Measurements from ENCODE around the gene ZNF835.

Gene ZNF835

GRCh38 chr19:56623006-56623405 is 48.6 kb downstream of the ZNF835 start:
- Histone ChIP-seq H3K9me3 (ENCODE audit: control insufficient read depth in 2 of 2, low read length in 2 of 2) (peaks cover 0 to 9% of the 10 kb centered on the region in 2 donors), H3K9ac (ENCODE audit: low read length in 2 of 2) (no peak overlapping the region), H3K27me3 (ENCODE audit: control insufficient read depth in 1 of 2, insufficient read depth in 2 of 2, low read length in 2 of 2) (no peaks in the 10 kb centered on the region), H3K27ac (ENCODE audit: low read length) (no peak overlapping the region), H3K4me3 (ENCODE audit: low read length in 2 of 2) (no peak overlapping the region), H3K4me1 (ENCODE audit: control insufficient read depth, insufficient read depth, low read length) (no peaks in the 10 kb centered on the region), H3K36me3 (ENCODE audit: control insufficient read depth in 2 of 2, insufficient read depth in 2 of 2, low read length in 2 of 2) (peaks cover 28 to 36% of the 10 kb centered on the region in 2 donors)

- H3K4me3 ChIP-seq (ENCODE audit: low read length in 2 of 2), result no peak overlapping the region
- no peak overlapping the region for H3K9ac ChIP-seq (ENCODE audit: low read length in 2 of 2)
- no peaks in the 10 kb centered on the region for H3K27me3 ChIP-seq (ENCODE audit: control insufficient read depth in 1 of 2, insufficient read depth in 2 of 2, low read length in 2 of 2)
- H3K4me1 ChIP-seq (ENCODE audit: control insufficient read depth, insufficient read depth, low read length), result no peaks in the 10 kb centered on the region
- peaks cover 4 to 9% of the 10 kb centered on the region in 2 donors for H3K9me3 ChIP-seq (ENCODE audit: control insufficient read depth in 2 of 2, low read length in 2 of 2)
- no peak overlapping the region for H3K27ac ChIP-seq (ENCODE audit: low read length)
- H3K36me3 ChIP-seq (ENCODE audit: control insufficient read depth in 2 of 2, insufficient read depth in 2 of 2, low read length in 2 of 2), result peaks cover 28 to 41% of the 10 kb centered on the region in 2 donors
Observed at GRCh38 chr19:56622374-56622773, 49.2 kb downstream of the ZNF835 start.

GRCh38 chr19:56619121-56619520 is 52.4 kb downstream of the ZNF835 start:
- Histone ChIP-seq H3K27me3 (ENCODE audit: control insufficient read depth in 1 of 2, insufficient read depth in 2 of 2, low read length in 2 of 2) (no peaks in the 10 kb centered on the region), H3K4me3 (ENCODE audit: low read length in 2 of 2) (no peak overlapping the region), H3K27ac (ENCODE audit: low read length) (no peak overlapping the region), H3K4me1 (ENCODE audit: control insufficient read depth, insufficient read depth, low read length) (no peaks in the 10 kb centered on the region), H3K9me3 (ENCODE audit: control insufficient read depth in 2 of 2, low read length in 2 of 2) (peaks cover 8 to 9% of the 10 kb centered on the region in 2 donors), H3K9ac (ENCODE audit: low read length in 2 of 2) (no peak overlapping the region), H3K36me3 (ENCODE audit: control insufficient read depth in 2 of 2, insufficient read depth in 2 of 2, low read length in 2 of 2) (peaks cover 24 to 32% of the 10 kb centered on the region in 2 donors)

- no peak overlapping the region for H3K4me3 ChIP-seq (ENCODE audit: low read length in 2 of 2)
- no peak overlapping the region for H3K27ac ChIP-seq (ENCODE audit: low read length)
- H3K4me1 ChIP-seq (ENCODE audit: control insufficient read depth, insufficient read depth, low read length), result no peaks in the 10 kb centered on the region
- no peaks in the 10 kb centered on the region for H3K27me3 ChIP-seq (ENCODE audit: control insufficient read depth in 1 of 2, insufficient read depth in 2 of 2, low read length in 2 of 2)
- peaks cover 21 to 25% of the 10 kb centered on the region in 2 donors for H3K36me3 ChIP-seq (ENCODE audit: control insufficient read depth in 2 of 2, insufficient read depth in 2 of 2, low read length in 2 of 2)
- no peak overlapping the region for H3K9ac ChIP-seq (ENCODE audit: low read length in 2 of 2)
- peaks cover 9 to 10% of the 10 kb centered on the region in 2 donors for H3K9me3 ChIP-seq (ENCODE audit: control insufficient read depth in 2 of 2, low read length in 2 of 2)
Observed at GRCh38 chr19:56617531-56617930, 54.0 kb downstream of the ZNF835 start.

GRCh38 chr19:56613639-56614038 is 57.9 kb downstream of the ZNF835 start:
- H3K4me1 ChIP-seq (ENCODE audit: control insufficient read depth, insufficient read depth, low read length), result no peaks in the 10 kb centered on the region
- H3K9me3 ChIP-seq (ENCODE audit: control insufficient read depth in 2 of 2, low read length in 2 of 2), result peaks cover 0 to 12% of the 10 kb centered on the region in 2 donors
- H3K27me3 ChIP-seq (ENCODE audit: control insufficient read depth in 1 of 2, insufficient read depth in 2 of 2, low read length in 2 of 2), result no peaks in the 10 kb centered on the region
- no peak overlapping the region for H3K9ac ChIP-seq (ENCODE audit: low read length in 2 of 2)
- H3K36me3 ChIP-seq (ENCODE audit: control insufficient read depth in 2 of 2, insufficient read depth in 2 of 2, low read length in 2 of 2), result peaks cover 6 to 18% of the 10 kb centered on the region in 2 donors
- no peak overlapping the region for H3K27ac ChIP-seq (ENCODE audit: low read length)
- no peak overlapping the region for H3K4me3 ChIP-seq (ENCODE audit: low read length in 2 of 2)

DNA sequence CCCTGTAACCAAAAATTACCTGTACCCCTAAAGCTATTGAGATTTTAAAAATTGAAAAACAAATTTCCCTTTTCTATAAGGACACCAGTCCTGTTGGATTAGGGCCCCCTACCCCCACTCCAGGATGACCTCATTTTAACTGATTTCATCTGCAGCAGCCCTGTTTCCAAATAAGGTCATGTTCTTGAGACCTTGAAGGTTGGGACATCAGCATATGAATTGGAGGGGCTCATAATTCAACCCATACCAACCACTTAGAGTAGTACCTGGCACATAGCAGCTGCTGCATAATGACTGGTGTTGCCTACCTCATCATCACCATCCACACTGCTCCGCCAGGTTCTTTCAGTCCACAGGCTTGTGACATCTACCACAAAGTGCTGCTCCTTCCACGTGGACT is 58.8 kb downstream of the ZNF835 start:
- Histone ChIP-seq H3K4me3 (ENCODE audit: low read length in 2 of 2) (no peak overlapping the region), H3K27ac (ENCODE audit: low read length) (no peak overlapping the region), H3K9ac (ENCODE audit: low read length in 2 of 2) (no peak overlapping the region), H3K4me1 (ENCODE audit: control insufficient read depth, insufficient read depth, low read length) (no peaks in the 10 kb centered on the region), H3K27me3 (ENCODE audit: control insufficient read depth in 1 of 2, insufficient read depth in 2 of 2, low read length in 2 of 2) (no peaks in the 10 kb centered on the region), H3K36me3 (ENCODE audit: control insufficient read depth in 2 of 2, insufficient read depth in 2 of 2, low read length in 2 of 2) (peaks cover 6 to 12% of the 10 kb centered on the region in 2 donors), H3K9me3 (ENCODE audit: control insufficient read depth in 2 of 2, low read length in 2 of 2) (peaks cover 0 to 12% of the 10 kb centered on the region in 2 donors)

All from stomach smooth muscle (tissue), 2 donors.